AG10803 (cell line): ENCODE measurements around the gene GUCY1A1.

Source experiments
- DNase-seq: peaks from one replicate; pipeline ENCODE4 v3.0.0; 2010; ENCODE audit warnings: low read depth
- H3K4me3 ChIP-seq: 2 replicates; pipeline ENCODE4 v1.5.1; 2011; ENCODE audit warnings: mild to moderate bottlenecking, low read length, control low read depth
- CTCF ChIP-seq: conservative IDR thresholded peaks from 2 replicates; pipeline ENCODE4 v1.5.1; 2011; ENCODE audit warnings: mild to moderate bottlenecking, low read length, control low read depth, inconsistent platforms

Gene GUCY1A1

GRCh38 chr4:155659176-155659575 lies 7.5 kb upstream of the GUCY1A1 start:
- DNase-seq: no peak
- TF ChIP-seq CTCF: no peak
- H3K4me3 ChIP-seq: no peak overlapping the region

- DNase-seq: no peak
- H3K4me3 ChIP-seq: no peak overlapping the region
- TF ChIP-seq CTCF: no peak
Measured at GRCh38 chr4:155660436-155660835, 6.2 kb upstream of the GUCY1A1 start.

GRCh38 chr4:155665054-155665453 lies 1.6 kb upstream of the GUCY1A1 start:
- DNase-seq: no peak
- no peak for TF ChIP-seq CTCF
- H3K4me3 ChIP-seq: no peak overlapping the region

- H3K4me3 ChIP-seq: peak overlapping the region; percentile 53
- DNase-seq: peak; percentile 1
- TF ChIP-seq CTCF: no peak
Measured at GRCh38 chr4:155667222-155667567, 547 bp downstream of the GUCY1A1 start.

- DNase-seq: peak; percentile 20
- no peak for TF ChIP-seq CTCF
- H3K4me3 ChIP-seq: peak overlapping the region; percentile 55
Measured at GRCh38 chr4:155667568-155668511, 1.2 kb downstream of the GUCY1A1 start.

- TF ChIP-seq CTCF: no peak
- H3K4me3 ChIP-seq: no peak overlapping the region
- DNase-seq: no peak
Measured at GRCh38 chr4:155668707-155669220, 2.1 kb downstream of the GUCY1A1 start.

GRCh38 chr4:155672342-155672741 lies 5.7 kb downstream of the GUCY1A1 start:
- DNase-seq: no peak
- TF ChIP-seq CTCF: no peak
- no peak overlapping the region for H3K4me3 ChIP-seq
